GM12892 (cell line): ENCODE measurements around the gene BABAM2.

ENCODE experiments used
- POLR2A ChIP-seq: IDR thresholded peaks from 2 replicates; pipeline ENCODE4 v1.6.1; 2011; ENCODE audit warnings: low read depth, low read length, control low read depth
- POLR2AphosphoS5 ChIP-seq: IDR thresholded peaks from 2 replicates; pipeline ENCODE4 v1.6.1; 2011; ENCODE audit warnings: low read depth, low read length, control low read depth
- TAF1 ChIP-seq: IDR thresholded peaks from 2 replicates; pipeline ENCODE4 v1.6.1; 2011; ENCODE audit warnings: low read depth, mild to moderate bottlenecking, control low read depth, low read length, borderline replicate concordance

DNA sequence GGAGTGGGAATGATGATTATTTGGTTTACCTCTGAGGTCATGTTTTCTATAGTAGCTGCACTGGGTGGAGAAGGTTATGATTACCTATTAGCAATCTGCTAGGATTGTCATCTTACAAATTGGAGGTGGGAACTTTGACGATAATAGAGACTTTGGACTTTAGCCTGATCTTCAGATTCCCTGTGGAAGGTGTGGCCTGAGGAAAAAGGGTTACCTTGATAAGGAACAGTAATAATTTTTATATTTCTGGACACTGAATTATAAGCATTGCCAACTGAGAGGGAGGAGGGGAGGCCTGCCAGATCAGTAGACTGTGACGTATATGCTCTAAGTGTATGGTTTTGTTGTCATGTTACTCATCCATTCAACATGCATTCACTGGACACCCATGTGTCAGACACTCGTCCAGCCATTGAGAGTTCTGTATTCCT, 318.7 kb downstream of the BABAM2 start:
- TF ChIP-seq POLR2AphosphoS5 (no peak), POLR2A (no peak), TAF1 (no peak)
